HCT116 (cell line): Measurements from ENCODE around the gene CPNE7.
A peak's percentile ranks its signal among the peaks of the same experiment; 100 is the strongest.

ENCODE experiments used
- CEBPB ChIP-seq: IDR thresholded peaks from 2 replicates; pipeline ENCODE4 v1.6.1; 2012; ENCODE audit warnings: low read depth
- CTCF ChIP-seq, 3 experiments: fragments of 200-600 bp in 1 of 3; sonication (generic) in 1 of 3; IDR thresholded peaks in 2 of 3; conservative IDR thresholded peaks in 1 of 3; 2 replicates each; pipeline ENCODE4 v1.5.1; 2012 to 2017; ENCODE audit warnings: low read depth in 2 of 3, low read length in 2 of 3, antibody characterized with exemption in 1 of 3, borderline replicate concordance in 1 of 3, control low read depth in 1 of 3, mild to moderate bottlenecking in 1 of 3, mixed read lengths in 1 of 3, mixed run types in 1 of 3, moderate library complexity in 1 of 3; ENCODE audit not compliant: insufficient read depth in 1 of 3
- ELF1 ChIP-seq: IDR thresholded peaks from 2 replicates; pipeline ENCODE4 v1.6.1; 2012; ENCODE audit warnings: low read depth, borderline replicate concordance
- EZH2 ChIP-seq: fragments of 200-600 bp; sonication (generic); IDR thresholded peaks from 2 replicates; pipeline ENCODE4 v1.6.1; 2017; ENCODE audit warnings: antibody characterized with exemption, mixed run types
- EZH2phosphoT487 ChIP-seq: fragments of 200-600 bp; IDR thresholded peaks from 2 replicates; pipeline ENCODE4 v1.6.1; 2018; ENCODE audit warnings: antibody characterized with exemption, borderline replicate concordance
- FOSL1 ChIP-seq: IDR thresholded peaks from 2 replicates; pipeline ENCODE4 v1.6.1; 2012; ENCODE audit warnings: low read depth
- JUND ChIP-seq: IDR thresholded peaks from 2 replicates; pipeline ENCODE4 v1.6.1; 2012
- POLR2A ChIP-seq: IDR thresholded peaks from 2 replicates; pipeline ENCODE4 v1.7.0; 2011; ENCODE audit warnings: borderline replicate concordance; ENCODE audit not compliant: insufficient read depth, insufficient read length; ENCODE audit errors: extremely low read depth
- POLR2AphosphoS5 ChIP-seq: IDR thresholded peaks from 2 replicates; pipeline ENCODE4 v1.6.1; 2011; ENCODE audit warnings: mild to moderate bottlenecking, low read depth, low read length, moderate library complexity
- REST ChIP-seq: IDR thresholded peaks from 2 replicates; pipeline ENCODE4 v1.6.1; 2012; ENCODE audit warnings: low read depth
- SIN3A ChIP-seq: IDR thresholded peaks from 2 replicates; pipeline ENCODE4 v1.6.1; 2012; ENCODE audit warnings: low read depth
- ZBTB33 ChIP-seq: IDR thresholded peaks from 2 replicates; pipeline ENCODE4 v1.6.1; 2011; ENCODE audit warnings: mild to moderate bottlenecking, low read length, moderate library complexity; ENCODE audit not compliant: insufficient replicate concordance; ENCODE audit errors: extremely low read depth

- TF ChIP-seq CTCF (IDR thresholded peaks at IDR 0.05 in 2 of 3, conservative IDR thresholded peaks at IDR 0.05 in 1 of 3; ENCODE audit: borderline replicate concordance in 1 of 3, insufficient read depth in 1 of 3, low read depth in 2 of 3, low read length in 2 of 3) (no peak), ELF1 (no peak), ZBTB33 (peak; percentile 8), POLR2A (no peak), CEBPB (no peak), POLR2AphosphoS5 (no peak; the same call in 1 of the 2 replicates), EZH2 (no peak), SIN3A (no peak), EZH2phosphoT487 (no peak), JUND (no peak), FOSL1 (no peak), REST (no peak)
Observed at GRCh38 chr16:89565256-89565505, 10.4 kb upstream of the CPNE7 start.
